Measurements from ENCODE around the gene OAF. TPM values are rescaled to one million over a fixed set of nuclear protein-coding genes. Genes with fewer than 3 reads are reported as not detected.

Gene OAF
- total and polyA plus RNA-seq, 9 donors = 26.6 to 170 (median 66.3) TPM

- intact Hi-C loops (cut with DNase I) = loop anchor here (2.0 to 5.0 kb wide), 5 partner anchors 54 to 129 kb away; no protein-coding TSS in a partner anchor
Measured at GRCh38 chr11:120173019-120173705, 37.7 kb upstream of the OAF start.

GRCh38 chr11:120173807-120174206, 37.0 kb upstream of the OAF start:
- Histone ChIP-seq H3K4me3 (no peak overlapping the region), H3K27ac (no peak overlapping the region), H3K4me1 (ENCODE audit: insufficient read depth) (peaks cover 3% of the 10 kb centered on the region), H3K27me3 (no peaks in the 10 kb centered on the region), H3K9me3 (no peaks in the 10 kb centered on the region), H3K36me3 (no peaks in the 10 kb centered on the region)
- DNase-seq = no peak
- no peak for TF ChIP-seq POLR2A (IDR thresholded peaks at IDR 0.05)
- TF ChIP-seq, protein P1, sequence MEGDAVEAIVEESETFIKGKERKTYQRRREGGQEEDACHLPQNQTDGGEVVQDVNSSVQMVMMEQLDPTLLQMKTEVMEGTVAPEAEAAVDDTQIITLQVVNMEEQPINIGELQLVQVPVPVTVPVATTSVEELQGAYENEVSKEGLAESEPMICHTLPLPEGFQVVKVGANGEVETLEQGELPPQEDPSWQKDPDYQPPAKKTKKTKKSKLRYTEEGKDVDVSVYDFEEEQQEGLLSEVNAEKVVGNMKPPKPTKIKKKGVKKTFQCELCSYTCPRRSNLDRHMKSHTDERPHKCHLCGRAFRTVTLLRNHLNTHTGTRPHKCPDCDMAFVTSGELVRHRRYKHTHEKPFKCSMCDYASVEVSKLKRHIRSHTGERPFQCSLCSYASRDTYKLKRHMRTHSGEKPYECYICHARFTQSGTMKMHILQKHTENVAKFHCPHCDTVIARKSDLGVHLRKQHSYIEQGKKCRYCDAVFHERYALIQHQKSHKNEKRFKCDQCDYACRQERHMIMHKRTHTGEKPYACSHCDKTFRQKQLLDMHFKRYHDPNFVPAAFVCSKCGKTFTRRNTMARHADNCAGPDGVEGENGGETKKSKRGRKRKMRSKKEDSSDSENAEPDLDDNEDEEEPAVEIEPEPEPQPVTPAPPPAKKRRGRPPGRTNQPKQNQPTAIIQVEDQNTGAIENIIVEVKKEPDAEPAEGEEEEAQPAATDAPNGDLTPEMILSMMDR (IDR thresholded peaks at IDR 0.05) = no peak
- TF ChIP-seq EP300 (IDR thresholded peaks at IDR 0.05) = no peak
- WGBS, 3 donors = 32 to 52% (median 42%) methylated on average over 5 of the region's 5 CpGs
- intact Hi-C loops (cut with DNase I) = loop anchor here (2.0 to 5.0 kb wide), 6 partner anchors 53 to 128 kb away; no protein-coding TSS in a partner anchor

More at GRCh38 chr11:120173019-120173705, 37.7 kb upstream of the OAF start:
- TF ChIP-seq, protein P1 (IDR thresholded peaks at IDR 0.05) = no peak
- TF ChIP-seq EP300 (IDR thresholded peaks at IDR 0.05) = no peak
- no peak for TF ChIP-seq POLR2A (IDR thresholded peaks at IDR 0.05)
- Histone ChIP-seq H3K27ac (no peak overlapping the region), H3K27me3 (no peaks in the 10 kb centered on the region), H3K4me1 (ENCODE audit: insufficient read depth) (no peaks in the 10 kb centered on the region), H3K4me3 (no peak overlapping the region), H3K9me3 (no peaks in the 10 kb centered on the region), H3K36me3 (no peaks in the 10 kb centered on the region)
- no peak for DNase-seq
- WGBS, 3 donors = 74 to 78% (median 75%) methylated on average over 11 of the region's 11 CpGs

- WGBS, 3 donors = 85 to 89% (median 87%) methylated on average over 4 of the region's 4 CpGs
- no peak for DNase-seq
- H3K27me3 ChIP-seq = no peaks in the 10 kb centered on the region
- H3K9me3 ChIP-seq = no peaks in the 10 kb centered on the region
- H3K36me3 ChIP-seq = no peaks in the 10 kb centered on the region
- H3K4me1 ChIP-seq (ENCODE audit: insufficient read depth) = peaks cover 3% of the 10 kb centered on the region
- TF ChIP-seq, protein P1 (IDR thresholded peaks at IDR 0.05) = no peak
- TF ChIP-seq POLR2A (IDR thresholded peaks at IDR 0.05) (no peak), EP300 (IDR thresholded peaks at IDR 0.05) (no peak)
- H3K27ac ChIP-seq = no peak overlapping the region
- no peak overlapping the region for H3K4me3 ChIP-seq
- intact Hi-C loops (cut with DNase I) = loop anchor here in 3 of 4 donors (2.0 to 5.0 kb wide), 4 partner anchors 52 to 127 kb away; no protein-coding TSS in a partner anchor
Measured at GRCh38 chr11:120174866-120175265, 36.0 kb upstream of the OAF start.

DNA sequence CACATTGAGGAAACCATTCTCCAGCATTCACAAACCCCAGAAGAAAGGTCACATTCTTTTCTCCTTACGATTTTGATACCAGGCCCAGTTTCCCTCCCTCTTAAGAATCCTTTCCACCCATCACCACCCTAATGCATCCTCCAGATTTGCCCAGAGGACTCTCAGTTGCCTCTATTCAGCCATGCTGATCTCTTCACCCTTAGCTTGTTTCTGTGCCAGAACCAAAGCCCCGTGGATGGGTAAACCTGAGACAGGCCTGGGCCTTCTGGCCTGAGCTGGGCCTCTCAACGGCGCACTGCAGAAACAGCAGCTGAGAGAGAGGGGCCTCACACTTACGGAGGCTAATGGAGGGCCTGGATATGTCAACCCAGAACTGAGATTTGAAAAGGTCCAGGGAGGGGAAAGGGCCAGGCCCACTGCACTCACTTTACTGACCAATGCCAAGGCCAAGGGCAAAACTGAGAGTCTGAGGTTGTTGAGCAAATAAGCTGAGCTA, 32.2 kb upstream of the OAF start:
- no peak for TF ChIP-seq EP300 (IDR thresholded peaks at IDR 0.05)
- TF ChIP-seq, protein P1 (IDR thresholded peaks at IDR 0.05) = no peak
- no peak for TF ChIP-seq POLR2A (IDR thresholded peaks at IDR 0.05)
- H3K36me3 ChIP-seq = no peaks in the 10 kb centered on the region
- no peak for DNase-seq
- 73 to 82% (median 76%) methylated on average over 5 of the region's 5 CpGs for WGBS, 3 donors
- H3K9me3 ChIP-seq = no peaks in the 10 kb centered on the region
- no peak overlapping the region for H3K27ac ChIP-seq
- no peak overlapping the region for H3K4me3 ChIP-seq
- peaks cover 8% of the 10 kb centered on the region for H3K4me1 ChIP-seq (ENCODE audit: insufficient read depth)
- no peaks in the 10 kb centered on the region for H3K27me3 ChIP-seq
- intact Hi-C loops (cut with DNase I) = no loop called here
